ENCODE data around the gene AKAP17A. TPM values are rescaled to one million over a fixed set of nuclear protein-coding genes. Genes with fewer than 3 reads are reported as not detected.

The AKAP17A gene
- total RNA-seq, 1 donor from 2014 or later: 32.7 TPM

- TF ChIP-seq CTCF (conservative IDR thresholded peaks at IDR 0.05; ENCODE audit: low read depth, low read length): no peak
- no peak for DNase-seq (ENCODE audit: low read depth)
- H3K4me3 ChIP-seq (ENCODE audit: low read depth, low read length): no peak overlapping the region
These were observed 5.4 kb downstream of the AKAP17A start for GRCh38 chrX:1596676-1597344.

GRCh38 chrX:1597345-1598020 is 6.1 kb downstream of the AKAP17A start:
- TF ChIP-seq CTCF (conservative IDR thresholded peaks at IDR 0.05; ENCODE audit: low read depth, low read length): no peak
- no peak for DNase-seq (ENCODE audit: low read depth)
- no peak overlapping the region for H3K4me3 ChIP-seq (ENCODE audit: low read depth, low read length)

GRCh38 chrX:1598021-1598875 is 6.8 kb downstream of the AKAP17A start:
- no peak for DNase-seq (ENCODE audit: low read depth)
- no peak overlapping the region for H3K4me3 ChIP-seq (ENCODE audit: low read depth, low read length)
- no peak for TF ChIP-seq CTCF (conservative IDR thresholded peaks at IDR 0.05; ENCODE audit: low read depth, low read length)

- no peak for TF ChIP-seq CTCF (conservative IDR thresholded peaks at IDR 0.05; ENCODE audit: low read depth, low read length)
- DNase-seq (ENCODE audit: low read depth): no peak
- H3K4me3 ChIP-seq (ENCODE audit: low read depth, low read length): no peak overlapping the region
These were observed 7.7 kb downstream of the AKAP17A start for GRCh38 chrX:1598876-1599790.

- no peak for DNase-seq (ENCODE audit: low read depth)
- no peak for TF ChIP-seq CTCF (conservative IDR thresholded peaks at IDR 0.05; ENCODE audit: low read depth, low read length)
- H3K4me3 ChIP-seq (ENCODE audit: low read depth, low read length): no peak overlapping the region
These were observed 8.5 kb downstream of the AKAP17A start for GRCh38 chrX:1599791-1600405.

Data from epithelial cell of proximal tubule (primary cell).